Endothelial cell of umbilical vein (primary cell): ENCODE data around the gene UBE3D. TPM values are rescaled to one million over a fixed set of nuclear protein-coding genes. Genes with fewer than 3 reads are reported as not detected.

Experiments used
- BruUV-seq: library from RNA; stranded (reverse); fragments of 400-500 nt; replicated peaks from 2 replicates; lab custom pipeline; 2021; lab: Mats Ljungman, UMichigan
- CTCF ChIA-PET: fragments of 300-600, 350-600 bp; sonication (Branson Sonifier 250); formaldehyde crosslinking; loops from one replicate; lab custom pipeline; 2021; ENCODE audit warnings: antibody characterized with exemption, inconsistent platforms; lab: Charles Lee
- POLR2A ChIA-PET: fragments of 300-600, 350-600 bp; sonication (Branson Sonifier 250); formaldehyde crosslinking; loops from one replicate; lab custom pipeline; 2021; ENCODE audit warnings: antibody characterized with exemption, inconsistent platforms; lab: Charles Lee
- DNase-seq: peaks from one replicate; pipeline ENCODE4 v3.0.0-alpha.2; 2011; ENCODE audit warnings: low read depth, low spot score
- FAIRE-seq: peaks from 2 replicates; lab custom pipeline; 2011; peaks lifted over from hg19 to GRCh38; lab: Jason Lieb, UNC
- H2AFZ ChIP-seq: 2 replicates; pipeline ENCODE4 v1.6.0; 2012; ENCODE audit warnings: low read depth, low read length, control low read depth, inconsistent platforms
- H3K27ac ChIP-seq: 2 replicates; pipeline ENCODE4 v1.5.1; 2011; ENCODE audit warnings: low read depth, mild to moderate bottlenecking, control low read depth, low read length, moderate library complexity; ENCODE audit not compliant: insufficient read depth
- H3K27me3 ChIP-seq, 2 experiments: 2 replicates each; pipeline versions ENCODE4 v1.6.0 to v1.6.1; 2011; ENCODE audit warnings: low read length in 2 of 2, mixed read lengths in 1 of 2; ENCODE audit not compliant: control insufficient read depth in 2 of 2, insufficient read depth in 2 of 2
- H3K36me3 ChIP-seq, 2 experiments: 2 replicates in 1 of 2; 3 replicates in 1 of 2; pipeline ENCODE4 v1.5.1; 2011; ENCODE audit warnings: low read length in 2 of 2, mild to moderate bottlenecking in 1 of 2, moderate library complexity in 1 of 2; ENCODE audit not compliant: control insufficient read depth in 2 of 2, insufficient read depth in 2 of 2; ENCODE audit errors: extremely low read depth in 1 of 2
- H3K4me1 ChIP-seq: 3 replicates; pipeline ENCODE4 v1.5.1; 2011; ENCODE audit warnings: mild to moderate bottlenecking, low read length; ENCODE audit not compliant: control insufficient read depth, insufficient read depth; ENCODE audit errors: extremely low read depth
- H3K4me2 ChIP-seq: 2 replicates; pipeline ENCODE4 v1.6.1; 2011; ENCODE audit warnings: low read length, control low read depth, mixed read lengths; ENCODE audit not compliant: insufficient read depth
- H3K4me3 ChIP-seq, 3 experiments: fragments of 200-600 bp in 1 of 3; sonication (generic), shearing (Covaris generic) in 1 of 3; replicated peaks in 1 of 3; 2 replicates each; pipeline ENCODE4 v1.5.1; 2011 to 2016; ENCODE audit warnings: control low read depth in 3 of 3, low read length in 3 of 3, mild to moderate bottlenecking in 2 of 3, inconsistent platforms in 1 of 3, low read depth in 1 of 3, moderate library complexity in 1 of 3; ENCODE audit not compliant: insufficient read depth in 1 of 3
- H3K79me2 ChIP-seq: 2 replicates; pipeline ENCODE4 v1.6.0; 2012; ENCODE audit warnings: low read length, inconsistent platforms; ENCODE audit not compliant: control insufficient read depth, insufficient read depth
- H3K9ac ChIP-seq: replicated peaks from 2 replicates; pipeline ENCODE3; 2011; ENCODE audit warnings: low read length, control low read depth; ENCODE audit not compliant: insufficient read depth; ENCODE audit errors: extremely low read depth
- H3K9me1 ChIP-seq: replicated peaks from 3 replicates; pipeline ENCODE4 v1.6.0; 2011; ENCODE audit warnings: mild to moderate bottlenecking, low read length; ENCODE audit not compliant: control insufficient read depth, insufficient read depth; ENCODE audit errors: extremely low read depth
- H3K9me3 ChIP-seq: replicated peaks from 2 replicates; pipeline ENCODE4 v1.5.1; 2012; ENCODE audit warnings: low read length, inconsistent platforms; ENCODE audit not compliant: control insufficient read depth, insufficient read depth
- H4K20me1 ChIP-seq: replicated peaks from 2 replicates; pipeline ENCODE3; 2011; ENCODE audit warnings: mild to moderate bottlenecking, low read length; ENCODE audit not compliant: control insufficient read depth, insufficient read depth; ENCODE audit errors: extremely low read depth
- CTCF ChIP-seq, 2 donors: IDR thresholded peaks; 1 replicate in 1 of 2; 2 replicates in 1 of 2; pipeline ENCODE4 v1.5.1; 2011; ENCODE audit warnings: low read length in 2 of 2, mild to moderate bottlenecking in 2 of 2, moderate library complexity in 2 of 2, control low read depth in 1 of 2, inconsistent platforms in 1 of 2, low read depth in 1 of 2; ENCODE audit not compliant: insufficient read depth in 1 of 2; ENCODE audit errors: extremely low read depth in 1 of 2
- EZH2 ChIP-seq: IDR thresholded peaks from 2 replicates; pipeline ENCODE4 v1.6.1; 2012; ENCODE audit warnings: borderline replicate concordance, low read depth, mild to moderate bottlenecking, moderate library complexity, low read length, inconsistent platforms; ENCODE audit not compliant: severe bottlenecking
- FOS ChIP-seq: IDR thresholded peaks from 2 replicates; pipeline ENCODE4 v1.6.1; 2011; ENCODE audit warnings: mild to moderate bottlenecking, low read length, moderate library complexity, borderline replicate concordance; ENCODE audit not compliant: insufficient read depth
- GATA2 ChIP-seq: IDR thresholded peaks from 2 replicates; pipeline ENCODE4 v1.7.0; 2011; ENCODE audit warnings: low read depth, mild to moderate bottlenecking, moderate library complexity, mixed read lengths, low read length; ENCODE audit not compliant: insufficient read length, insufficient read depth
- JUN ChIP-seq: IDR thresholded peaks from 2 replicates; pipeline ENCODE4 v1.6.1; 2011; ENCODE audit warnings: borderline replicate concordance, low read depth; ENCODE audit not compliant: insufficient read length, insufficient read depth
- MYC ChIP-seq: IDR thresholded peaks from one replicate; pipeline ENCODE4 v1.6.1; 2011; ENCODE audit warnings: mild to moderate bottlenecking, low read depth, low read length
- POLR2A ChIP-seq: IDR thresholded peaks from 2 replicates; pipeline ENCODE4 v1.6.1; 2012; ENCODE audit warnings: low read depth, mild to moderate bottlenecking, control low read depth, low read length
- POLR2AphosphoS5 ChIP-seq: IDR thresholded peaks from 2 replicates; pipeline ENCODE4 v1.6.1; 2012; ENCODE audit warnings: low read depth, mild to moderate bottlenecking, control low read depth, low read length, moderate library complexity; ENCODE audit not compliant: insufficient read depth
- dilution Hi-C: fragments of 300-500 bp; cut with MboI; formaldehyde crosslinking; loops from one replicate; pipeline ENCODE4 v1.15.0; 2019; ENCODE audit warnings: low sequenced_read_pairs; ENCODE audit not compliant: extremely low pct_ligation_motif_present
- intact Hi-C: fragments of 100-400 bp; cut with micrococcal nuclease; formaldehyde crosslinking; loops from one replicate; pipeline ENCODE4 v1.10.0; 2022
- polyA plus RNA-seq, 4 experiments: library from polyadenylated mRNA; depleted of rRNA in 3 of 4; stranded (reverse) in 3 of 4; unstranded in 1 of 4; fragments of >200 nt; gene quantifications; 2 replicates each; pipeline versions ENCODE4 v1.2.1 to v1.2.3, GENCODE V29; 2011 to 2012; ENCODE audit warnings: missing spikeins in 1 of 4
- total RNA-seq: library from RNA; stranded (reverse); gene quantifications from 2 replicates; pipeline ENCODE4 v1.2.3, GENCODE V29; 2021
- TF ChIP-seq, protein P1 (sequence below): IDR thresholded peaks from 2 replicates; pipeline ENCODE4 v1.6.1; 2011; ENCODE audit not compliant: insufficient read depth, insufficient read length

Gene UBE3D
- total and polyA plus RNA-seq, 2 donors (not counting 3 experiments of a cell fraction or from before 2014, with no cell fraction given) = 1.9 to 6.2 TPM

- intact Hi-C loops = no loop called here
- ChIA-PET CTCF (interaction anchor here (1.0 kb wide), 1 partner anchor 10 kb away, joined by 3 read pairs; no protein-coding TSS in a partner anchor), POLR2A (no interaction called here)
Observed at GRCh38 chr6:82902290-82902689, 163.4 kb downstream of the UBE3D start.

More at GRCh38 chr6:82902290-82902689, 163.4 kb downstream of the UBE3D start:
- no peak for FAIRE-seq
- dilution Hi-C loops = no loop called here
- Histone ChIP-seq H3K4me1 (no peaks in the 10 kb centered on the region), H3K79me2 (no peaks in the 10 kb centered on the region), H3K4me2 (no peak overlapping the region), H3K9ac (no peak overlapping the region), H3K27ac (no peak overlapping the region), H3K9me1 (no peaks in the 10 kb centered on the region), H3K36me3 (no peaks in the 10 kb centered on the region), H2AFZ (no peak overlapping the region), H4K20me1 (no peaks in the 10 kb centered on the region), H3K4me3 (no peak overlapping the region), H3K27me3 (no peaks in the 10 kb centered on the region), H3K9me3 (no peaks in the 10 kb centered on the region)
- TF ChIP-seq EZH2 (no peak), JUN (no peak), POLR2AphosphoS5 (no peak), POLR2A (no peak), MYC (no peak), GATA2 (no peak), CTCF (IDR thresholded peaks at IDR 0.05; ENCODE audit: extremely low read depth in 1 of 2, insufficient read depth in 1 of 2, low read depth in 1 of 2, low read length in 2 of 2) (no peak), FOS (no peak)
- TF ChIP-seq, protein P1, sequence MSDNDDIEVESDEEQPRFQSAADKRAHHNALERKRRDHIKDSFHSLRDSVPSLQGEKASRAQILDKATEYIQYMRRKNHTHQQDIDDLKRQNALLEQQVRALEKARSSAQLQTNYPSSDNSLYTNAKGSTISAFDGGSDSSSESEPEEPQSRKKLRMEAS = no peak
- BruUV-seq = no TSS peak
- DNase-seq = no peak
